Measurements from ENCODE around the gene AKT1.
A peak's percentile ranks its signal among the peaks of the same experiment; 100 is the strongest.
"Not testable (repeated sequence)": the region's sequence is repeated elsewhere in the genome, so short reads cannot be mapped to it uniquely, and the experiment has no call there.

The AKT1 gene

DNA sequence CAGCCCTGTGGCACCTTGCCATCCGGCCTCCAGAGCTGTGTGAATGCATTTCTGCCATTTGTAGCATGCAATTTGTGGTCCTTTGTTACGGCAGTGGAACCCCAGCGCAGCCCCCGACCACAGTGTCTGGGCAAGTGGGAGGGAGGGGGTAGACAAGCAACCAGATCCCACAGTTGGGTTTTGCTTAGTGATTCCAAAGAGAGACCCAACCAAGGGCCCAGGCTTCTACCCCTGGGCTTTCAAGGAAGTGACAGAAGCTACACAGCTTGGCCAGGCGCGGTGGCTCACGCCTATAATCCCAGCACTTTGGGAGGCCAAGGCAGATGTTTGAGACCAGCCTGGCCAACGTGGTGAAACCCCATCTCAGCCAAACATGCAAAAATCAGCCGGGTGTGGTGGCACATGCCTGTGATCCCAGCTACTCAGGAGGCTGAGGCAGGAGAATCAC is 23.2 kb upstream of the AKT1 start:
- no peak for DNase-seq (ENCODE audit: low read depth, low spot score)

- DNase-seq (ENCODE audit: low read depth, low spot score) = no peak
Measured at GRCh38 chr14:104817930-104818713, 22.6 kb upstream of the AKT1 start.

DNA sequence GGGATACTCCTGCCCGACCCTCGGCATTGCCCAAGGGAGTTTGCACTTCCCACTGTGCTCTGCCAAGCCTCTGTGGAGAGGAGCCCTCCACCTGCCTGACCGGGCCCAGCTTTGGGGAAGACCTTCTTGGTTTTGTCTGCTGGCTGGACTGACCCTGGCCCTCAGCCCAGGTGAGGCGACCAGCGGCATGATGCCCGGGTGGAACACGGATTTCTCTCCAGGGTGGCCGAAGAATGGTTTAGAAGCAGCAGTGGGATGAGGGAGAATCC is 21.0 kb upstream of the AKT1 start:
- DNase-seq (ENCODE audit: low read depth, low spot score) = no peak

DNA sequence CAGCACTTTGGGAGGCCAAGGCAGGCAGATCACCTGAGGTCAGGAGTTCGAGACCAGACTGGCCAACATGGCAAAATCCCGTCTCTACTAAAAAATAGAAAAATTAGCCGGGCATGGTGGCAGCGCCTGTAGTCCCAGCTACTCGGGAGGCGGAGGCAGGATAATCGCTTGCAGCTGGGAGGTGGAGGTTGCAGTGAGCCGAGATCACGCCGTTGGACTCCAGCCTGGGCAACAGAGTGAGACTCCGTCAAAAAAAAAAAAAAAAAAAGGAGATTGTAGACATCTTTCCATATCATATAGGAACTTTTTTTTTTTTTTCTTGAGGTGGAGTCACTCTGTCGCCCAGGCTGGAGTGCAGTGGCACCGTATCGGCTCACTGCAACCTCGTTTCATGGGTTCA is 19.2 kb upstream of the AKT1 start:
- DNase-seq (ENCODE audit: low read depth, low spot score) = not testable (repeated sequence)

- no peak for DNase-seq (ENCODE audit: low read depth, low spot score)
Measured at GRCh38 chr14:104813286-104813685, 17.7 kb upstream of the AKT1 start.

DNA sequence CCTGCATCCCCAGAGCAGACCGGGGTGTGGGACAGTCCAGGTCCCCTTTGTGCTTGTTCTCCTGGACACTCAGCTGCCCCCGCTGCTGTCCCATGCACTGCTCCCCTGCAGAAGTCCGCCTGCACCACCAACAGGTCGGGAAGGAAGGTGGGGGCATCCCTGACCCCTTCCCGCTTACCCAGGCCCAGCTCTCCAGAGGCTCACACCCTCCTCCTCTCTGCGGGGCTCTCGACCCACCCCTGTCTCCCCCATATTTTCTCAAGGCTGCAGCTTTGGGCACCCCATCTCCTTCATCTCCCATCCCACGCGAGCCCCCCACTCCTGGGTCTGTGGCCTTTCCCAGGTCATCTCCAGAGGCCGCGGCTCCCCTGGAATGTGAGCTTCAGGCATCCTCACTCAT is 14.8 kb upstream of the AKT1 start:
- no peak for DNase-seq (ENCODE audit: low read depth, low spot score)

DNA sequence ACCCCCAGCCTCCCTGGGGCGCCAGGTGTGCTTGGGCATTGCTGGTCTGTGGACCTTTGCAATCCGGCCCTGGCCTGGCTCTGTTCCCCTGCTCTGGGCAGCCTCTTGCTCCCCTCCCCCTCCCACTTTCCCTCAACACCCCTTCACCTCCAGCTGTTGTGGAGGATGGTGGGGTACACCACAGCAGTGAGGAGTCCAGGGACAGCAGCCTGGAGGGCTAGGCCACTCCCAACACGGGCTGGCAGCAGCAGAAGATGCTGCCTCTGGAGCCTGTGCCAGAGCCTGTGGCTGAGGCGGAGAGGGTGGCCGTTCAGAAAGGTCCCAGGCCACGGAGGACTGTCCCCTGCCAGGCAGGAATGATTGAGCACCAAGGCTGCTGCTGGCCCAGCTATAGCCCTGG is 12.9 kb upstream of the AKT1 start:
- DNase-seq (ENCODE audit: low read depth, low spot score) = no peak

DNA sequence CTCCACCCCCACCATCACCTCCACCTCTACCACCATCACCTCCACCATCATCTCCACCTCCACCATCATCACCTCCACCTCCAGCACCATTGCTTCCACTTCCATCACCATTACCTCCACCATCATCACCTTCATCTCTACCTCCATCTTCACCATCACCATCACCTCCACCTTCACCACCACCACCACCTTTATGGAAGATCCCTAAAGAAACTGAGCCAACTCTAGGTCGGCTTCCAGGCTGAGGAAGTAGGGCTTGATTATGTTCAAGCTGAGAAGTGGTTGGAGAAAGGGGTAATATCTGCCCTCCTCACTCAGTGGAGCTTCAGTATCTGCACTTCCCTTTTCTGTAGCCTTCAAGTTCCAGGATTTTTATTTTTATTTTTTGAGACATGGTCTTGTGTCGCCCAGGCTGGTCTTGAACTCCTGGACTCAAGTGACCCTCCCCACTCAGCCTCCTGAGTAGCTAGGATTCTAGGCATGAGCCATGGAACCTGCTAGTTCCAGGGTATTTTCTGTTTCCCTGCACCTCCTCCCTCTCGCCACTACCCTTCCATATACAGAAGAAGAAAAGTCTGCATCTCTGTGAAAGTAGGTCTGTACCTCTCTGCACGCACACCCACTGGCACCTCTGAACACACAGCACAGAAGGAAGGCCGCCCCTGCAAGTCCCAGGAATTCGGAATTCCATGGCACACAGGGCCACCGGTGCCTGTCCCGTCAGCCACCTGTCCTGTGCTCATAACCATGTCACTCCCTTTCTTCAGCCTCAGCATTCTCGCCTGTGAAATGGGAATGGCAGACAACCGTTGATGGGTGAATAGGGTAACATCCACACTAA is 11.3 kb upstream of the AKT1 start:
- DNase-seq (ENCODE audit: low read depth, low spot score) = no peak

- DNase-seq (ENCODE audit: low read depth, low spot score) = no peak
Measured at GRCh38 chr14:104805941-104806624, 10.5 kb upstream of the AKT1 start.

- no peak for DNase-seq (ENCODE audit: low read depth, low spot score)
Measured at GRCh38 chr14:104805326-104805678, 9.8 kb upstream of the AKT1 start.

DNA sequence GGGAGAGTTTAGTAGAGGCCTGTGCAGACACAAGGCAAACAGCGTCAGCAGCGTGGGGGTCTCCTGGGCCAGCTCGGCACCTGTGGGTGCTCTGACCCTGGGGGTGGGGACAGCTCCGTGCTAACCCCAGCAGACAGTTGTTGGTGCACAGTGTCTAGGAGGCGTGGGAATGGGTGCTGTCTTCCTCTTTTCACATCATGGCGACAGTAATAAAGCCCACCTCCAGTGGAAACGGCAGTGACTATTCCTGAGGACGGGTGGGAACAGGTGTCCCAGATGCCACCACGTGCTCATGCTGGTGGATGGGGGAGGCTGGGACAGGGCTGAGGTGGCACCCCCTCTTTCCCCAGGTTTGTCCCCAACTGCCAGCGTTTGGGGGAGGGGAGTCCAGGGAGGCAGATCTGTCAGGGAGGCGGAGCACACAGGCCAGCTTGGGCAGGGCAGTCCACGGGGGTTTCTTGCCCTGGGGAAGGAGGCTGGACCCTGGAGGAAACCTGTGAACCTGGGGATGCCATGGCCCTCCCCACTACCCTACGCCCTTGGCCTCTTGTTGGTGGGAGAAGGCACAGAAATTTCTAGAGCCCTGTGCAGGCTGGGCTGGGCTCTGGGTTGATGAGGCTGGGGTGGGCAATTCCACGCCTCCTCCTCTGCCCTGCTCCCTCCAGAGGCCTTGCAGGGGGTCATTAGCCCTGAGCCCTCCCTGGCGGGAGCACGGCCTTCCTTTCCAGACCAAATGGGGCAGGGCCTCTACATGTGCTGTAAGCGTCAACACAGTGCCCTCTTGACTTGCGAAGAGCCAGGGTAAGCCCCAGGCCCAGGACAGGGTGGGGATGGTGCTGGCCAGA is 9.2 kb upstream of the AKT1 start:
- DNase-seq (ENCODE audit: low read depth, low spot score) = no peak

- DNase-seq (ENCODE audit: low read depth, low spot score) = no peak
Measured at GRCh38 chr14:104803912-104804410, 8.4 kb upstream of the AKT1 start.

GRCh38 chr14:104803280-104803911 is 7.8 kb upstream of the AKT1 start:
- no peak for DNase-seq (ENCODE audit: low read depth, low spot score)

- no peak for DNase-seq (ENCODE audit: low read depth, low spot score)
Measured at GRCh38 chr14:104802394-104803184, 7.0 kb upstream of the AKT1 start.

GRCh38 chr14:104801520-104802393 is 6.2 kb upstream of the AKT1 start:
- DNase-seq (ENCODE audit: low read depth, low spot score) = no peak

GRCh38 chr14:104800771-104801519 is 5.4 kb upstream of the AKT1 start, which contains the start of gene ZBTB42:
Gene ZBTB42, plus strand, starts transcription at chr14:104801101. Its CDS starts 97 bp downstream, at chr14:104801198.
- DNase-seq (ENCODE audit: low read depth, low spot score) = peak; percentile 29

- DNase-seq (ENCODE audit: low read depth, low spot score) = peak; percentile 65
Measured at GRCh38 chr14:104800015-104800770, 4.6 kb upstream of the AKT1 start.

Data from activated CD4-positive, CD25-positive, alpha-beta regulatory T cell treated with anti-CD3 and anti-CD28 coated beads, Interleukin-2, amount 50 U/mL, for 16 hours (primary cell).